CD4-positive, alpha-beta T cell (primary cell): ENCODE measurements around the gene NLRP9. TPM values are rescaled to one million over a fixed set of nuclear protein-coding genes. Genes with fewer than 3 reads are reported as not detected.

Experiments used
- ATAC-seq: fragments of 200-7000 bp; cut with Tn5 transposase; one replicate; pipeline ENCODE4 v1.10.0; 2022; ENCODE audit warnings: mild to moderate bottlenecking; ENCODE audit not compliant: poor library complexity
- CTCF ChIA-PET: fragments of 350-600 bp; sonication (Branson Sonifier 250); formaldehyde crosslinking; loops from one replicate; lab custom pipeline; 2021; ENCODE audit warnings: antibody characterized with exemption, inconsistent platforms; lab: Charles Lee
- POLR2A ChIA-PET: fragments of 350-600 bp; sonication (Branson Sonifier 250); formaldehyde crosslinking; loops from one replicate; lab custom pipeline; 2021; ENCODE audit warnings: antibody characterized with exemption, inconsistent platforms; lab: Charles Lee
- DNase-seq, 14 experiments: peaks; one replicate each; pipeline ENCODE4 v3.0.0-alpha.2; 2013 to 2020; ENCODE audit warnings: mixed read lengths in 2 of 14
- H3K27ac ChIP-seq, 2 donors: one replicate each; pipeline versions ENCODE4 v1.5.1 to v1.7.0; 2013; ENCODE audit warnings: low read length in 2 of 2, low read depth in 1 of 2, mild to moderate bottlenecking in 1 of 2
- H3K27me3 ChIP-seq, 2 experiments: 1 replicate in 1 of 2; 2 replicates in 1 of 2; pipeline versions ENCODE4 v1.6.1 to v1.7.0; 2013; ENCODE audit warnings: low read length in 2 of 2, control low read depth in 1 of 2, mild to moderate bottlenecking in 1 of 2, moderate library complexity in 1 of 2; ENCODE audit not compliant: insufficient read depth in 2 of 2, control insufficient read depth in 1 of 2
- H3K36me3 ChIP-seq: one replicate; pipeline ENCODE4 v1.6.1; 2013; ENCODE audit warnings: low read length, control low read depth; ENCODE audit not compliant: insufficient read depth
- H3K4me1 ChIP-seq: one replicate; pipeline ENCODE4 v1.6.1; 2013; ENCODE audit warnings: low read length, control low read depth; ENCODE audit not compliant: insufficient read depth
- H3K4me3 ChIP-seq: one replicate; pipeline ENCODE4 v1.5.1; 2013; ENCODE audit warnings: mild to moderate bottlenecking, low read length, moderate library complexity
- H3K9me3 ChIP-seq, 2 experiments: 1 replicate in 1 of 2; 2 replicates in 1 of 2; pipeline versions ENCODE4 v1.6.1 to v1.7.0; 2013; ENCODE audit warnings: low read length in 2 of 2, mild to moderate bottlenecking in 2 of 2, control low read depth in 1 of 2, moderate library complexity in 1 of 2; ENCODE audit not compliant: control insufficient read depth in 1 of 2, insufficient read depth in 1 of 2
- H3K27ac Mint-ChIP-seq: one replicate; pipeline ENCODE4 v1.8.0; 2020; ENCODE audit warnings: mixed read lengths
- H3K27me3 Mint-ChIP-seq: one replicate; pipeline ENCODE4 v1.8.0; 2021; ENCODE audit warnings: mixed read lengths
- H3K36me3 Mint-ChIP-seq: one replicate; pipeline ENCODE4 v1.8.0; 2021; ENCODE audit warnings: low read depth, mixed read lengths
- H3K4me1 Mint-ChIP-seq: one replicate; pipeline ENCODE4 v1.8.0; 2021; ENCODE audit warnings: low read depth, mixed read lengths
- H3K4me3 Mint-ChIP-seq: one replicate; pipeline ENCODE4 v1.8.0; 2020; ENCODE audit warnings: mild to moderate bottlenecking, mixed read lengths
- H3K9me3 Mint-ChIP-seq: one replicate; pipeline ENCODE4 v1.8.0; 2020; ENCODE audit warnings: mixed read lengths
- intact Hi-C, 2 experiments: fragments of 100-400 bp; cut with DNase I in 1 of 2; cut with micrococcal nuclease in 1 of 2; formaldehyde crosslinking; loops; one replicate each; pipeline versions ENCODE4 v1.15.1 to v1.9.0; 2023 to 2025; cut with DNase I, micrococcal nuclease
- total RNA-seq, 174 experiments: library from RNA in 2 of 174; stranded (reverse) in 2 of 174; gene quantifications; one replicate each; pipeline ENCODE4 v1.2.3 and lab custom pipeline; 2021 to 2026
- TF ChIP-seq, protein P1 (sequence below): fragments of 200-600 bp; IDR thresholded peaks from one replicate; pipeline ENCODE4 v1.8.0; 2022; ENCODE audit warnings: antibody characterized with exemption, mild to moderate bottlenecking

NLRP9 gene
- total RNA-seq, 2 experiments from 2014 or later: not detected

DNA sequence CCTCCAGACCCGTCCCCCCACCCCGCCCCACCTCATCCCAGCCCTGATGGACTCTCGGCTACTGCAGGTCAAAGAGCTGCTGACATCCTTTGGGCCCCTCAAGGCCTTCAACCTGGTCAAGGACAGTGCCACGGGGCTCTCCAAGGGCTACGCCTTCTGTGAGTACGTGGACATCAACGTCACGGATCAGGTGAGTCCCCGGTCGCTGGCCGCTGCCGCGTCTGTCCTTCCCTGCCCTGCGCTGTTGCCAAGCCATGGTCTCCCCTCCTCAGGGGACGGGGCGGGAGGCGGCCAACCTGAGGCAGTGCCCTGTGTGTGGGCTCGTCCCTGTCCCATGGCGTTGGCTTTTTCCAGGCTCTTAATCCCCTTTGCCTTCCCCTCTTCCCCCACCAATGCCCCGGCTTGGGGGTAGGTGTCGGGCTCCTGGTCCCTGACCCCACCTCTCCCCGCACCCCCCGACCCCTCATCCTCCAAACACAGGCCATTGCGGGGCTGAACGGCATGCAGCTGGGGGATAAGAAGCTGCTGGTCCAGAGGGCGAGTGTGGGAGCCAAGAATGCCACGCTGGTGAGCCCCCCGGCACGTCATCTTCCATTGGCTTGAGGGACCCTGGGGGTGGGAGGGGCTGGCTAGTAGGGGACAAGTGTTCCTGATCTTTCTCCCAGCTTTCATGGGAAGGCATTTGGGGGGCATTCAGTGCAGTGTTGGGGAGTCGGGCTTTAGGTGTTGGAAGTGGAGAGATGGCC, 69.4 kb downstream of the NLRP9 start:
- Histone ChIP-seq H3K36me3 (peaks cover 78% of the 10 kb centered on the region), H3K27ac (no peak overlapping the region), H3K4me3 (no peak overlapping the region), H3K9me3 (no peaks in the 10 kb centered on the region), H3K27me3 (no peaks in the 10 kb centered on the region), H3K4me1 (peaks cover 29% of the 10 kb centered on the region)
- intact Hi-C loops: no loop called here
- H3K4me1 Mint-ChIP-seq: peaks cover 12% of the 10 kb centered on the region
- CTCF ChIA-PET: no interaction called here
- H3K27me3 Mint-ChIP-seq: no peaks in the 10 kb centered on the region
- H3K36me3 Mint-ChIP-seq: peaks cover 85% of the 10 kb centered on the region
- ATAC-seq (no peak), DNase-seq (no peak)
- H3K4me3 Mint-ChIP-seq: no peak overlapping the region
- POLR2A ChIA-PET: no interaction called here
- no peak overlapping the region for H3K27ac Mint-ChIP-seq
- no peaks in the 10 kb centered on the region for H3K9me3 Mint-ChIP-seq
- TF ChIP-seq, protein P1, sequence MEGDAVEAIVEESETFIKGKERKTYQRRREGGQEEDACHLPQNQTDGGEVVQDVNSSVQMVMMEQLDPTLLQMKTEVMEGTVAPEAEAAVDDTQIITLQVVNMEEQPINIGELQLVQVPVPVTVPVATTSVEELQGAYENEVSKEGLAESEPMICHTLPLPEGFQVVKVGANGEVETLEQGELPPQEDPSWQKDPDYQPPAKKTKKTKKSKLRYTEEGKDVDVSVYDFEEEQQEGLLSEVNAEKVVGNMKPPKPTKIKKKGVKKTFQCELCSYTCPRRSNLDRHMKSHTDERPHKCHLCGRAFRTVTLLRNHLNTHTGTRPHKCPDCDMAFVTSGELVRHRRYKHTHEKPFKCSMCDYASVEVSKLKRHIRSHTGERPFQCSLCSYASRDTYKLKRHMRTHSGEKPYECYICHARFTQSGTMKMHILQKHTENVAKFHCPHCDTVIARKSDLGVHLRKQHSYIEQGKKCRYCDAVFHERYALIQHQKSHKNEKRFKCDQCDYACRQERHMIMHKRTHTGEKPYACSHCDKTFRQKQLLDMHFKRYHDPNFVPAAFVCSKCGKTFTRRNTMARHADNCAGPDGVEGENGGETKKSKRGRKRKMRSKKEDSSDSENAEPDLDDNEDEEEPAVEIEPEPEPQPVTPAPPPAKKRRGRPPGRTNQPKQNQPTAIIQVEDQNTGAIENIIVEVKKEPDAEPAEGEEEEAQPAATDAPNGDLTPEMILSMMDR: no peak

DNA sequence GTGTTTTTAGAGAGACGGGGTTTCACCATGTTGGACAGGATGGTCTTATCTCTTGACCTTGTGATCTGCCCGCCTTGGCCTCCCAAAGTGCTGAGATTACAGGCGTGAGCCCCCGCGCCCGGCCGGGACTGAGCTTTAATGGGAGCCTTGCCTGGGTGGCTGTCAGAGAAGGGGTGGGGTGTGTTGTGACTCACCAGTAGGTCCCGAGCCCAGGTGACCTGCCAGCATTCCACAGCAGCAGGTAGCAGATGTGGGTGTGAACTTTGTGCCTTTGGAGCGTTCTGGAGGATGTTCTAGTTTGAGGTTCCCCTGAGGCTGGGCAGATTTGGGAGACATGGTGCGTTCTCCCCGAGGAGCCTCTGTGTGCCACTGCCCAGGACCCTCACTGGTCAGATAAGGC, 70.2 kb downstream of the NLRP9 start:
- no peaks in the 10 kb centered on the region for H3K9me3 Mint-ChIP-seq
- ChIA-PET CTCF (no interaction called here), POLR2A (no interaction called here)
- H3K27ac Mint-ChIP-seq: no peak overlapping the region
- DNase-seq (no peak), ATAC-seq (no peak)
- Histone ChIP-seq H3K36me3 (peaks cover 78% of the 10 kb centered on the region), H3K4me1 (peaks cover 35% of the 10 kb centered on the region), H3K27ac (no peak overlapping the region), H3K4me3 (no peak overlapping the region), H3K27me3 (no peaks in the 10 kb centered on the region), H3K9me3 (no peaks in the 10 kb centered on the region)
- no peak overlapping the region for H3K4me3 Mint-ChIP-seq
- intact Hi-C loops: no loop called here
- H3K4me1 Mint-ChIP-seq: peaks cover 12% of the 10 kb centered on the region
- H3K36me3 Mint-ChIP-seq: peaks cover 85% of the 10 kb centered on the region
- no peaks in the 10 kb centered on the region for H3K27me3 Mint-ChIP-seq
- TF ChIP-seq, protein P1: no peak

DNA sequence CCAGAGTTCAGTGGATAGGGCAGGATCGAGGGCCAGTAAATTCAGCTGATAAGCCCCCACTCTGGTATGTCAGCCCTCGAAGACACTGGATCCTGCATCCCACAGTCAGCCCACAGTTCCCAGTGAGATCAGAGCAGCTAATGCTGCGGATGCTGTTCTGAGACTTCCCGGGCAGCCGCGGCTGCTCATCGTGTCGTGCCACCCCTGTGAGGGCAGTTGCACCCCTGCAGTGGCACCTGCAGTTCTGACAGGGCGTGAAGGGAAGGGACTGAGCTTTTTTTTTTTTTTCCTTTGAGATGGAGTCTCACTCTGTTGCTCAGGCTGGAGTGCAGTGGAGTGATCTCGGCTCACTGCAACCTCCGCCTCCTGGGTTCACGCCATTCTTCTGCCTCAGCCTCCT, 70.7 kb downstream of the NLRP9 start:
- intact Hi-C loops: no loop called here
- Mint-ChIP-seq H3K4me3 (no peak overlapping the region), H3K4me1 (peaks cover 16% of the 10 kb centered on the region), H3K9me3 (no peaks in the 10 kb centered on the region), H3K27me3 (no peaks in the 10 kb centered on the region), H3K27ac (no peak overlapping the region), H3K36me3 (peaks cover 89% of the 10 kb centered on the region)
- Histone ChIP-seq H3K9me3 (no peaks in the 10 kb centered on the region), H3K27ac (no peak overlapping the region), H3K4me3 (no peak overlapping the region), H3K27me3 (no peaks in the 10 kb centered on the region), H3K4me1 (peaks cover 38% of the 10 kb centered on the region), H3K36me3 (peaks cover 82% of the 10 kb centered on the region)
- TF ChIP-seq, protein P1: no peak
- ATAC-seq (no peak), DNase-seq (no peak)
- ChIA-PET CTCF (no interaction called here), POLR2A (interaction anchor here (1.0 to 1.3 kb wide), 2 partner anchors 11 to 13 kb away, joined by 3 to 6 read pairs; partner anchors contain the start of gene U2AF2)
